ENCODE measurements around the gene DKKL1. TPM values are rescaled to one million over a fixed set of nuclear protein-coding genes. Genes with fewer than 3 reads are reported as not detected.
"Not testable (repeated sequence)": the region's sequence is repeated elsewhere in the genome, so short reads cannot be mapped to it uniquely, and the experiment has no call there.

DKKL1 gene
- total RNA-seq, 1 experiment from 2014 or later = 0.17 TPM

DNA sequence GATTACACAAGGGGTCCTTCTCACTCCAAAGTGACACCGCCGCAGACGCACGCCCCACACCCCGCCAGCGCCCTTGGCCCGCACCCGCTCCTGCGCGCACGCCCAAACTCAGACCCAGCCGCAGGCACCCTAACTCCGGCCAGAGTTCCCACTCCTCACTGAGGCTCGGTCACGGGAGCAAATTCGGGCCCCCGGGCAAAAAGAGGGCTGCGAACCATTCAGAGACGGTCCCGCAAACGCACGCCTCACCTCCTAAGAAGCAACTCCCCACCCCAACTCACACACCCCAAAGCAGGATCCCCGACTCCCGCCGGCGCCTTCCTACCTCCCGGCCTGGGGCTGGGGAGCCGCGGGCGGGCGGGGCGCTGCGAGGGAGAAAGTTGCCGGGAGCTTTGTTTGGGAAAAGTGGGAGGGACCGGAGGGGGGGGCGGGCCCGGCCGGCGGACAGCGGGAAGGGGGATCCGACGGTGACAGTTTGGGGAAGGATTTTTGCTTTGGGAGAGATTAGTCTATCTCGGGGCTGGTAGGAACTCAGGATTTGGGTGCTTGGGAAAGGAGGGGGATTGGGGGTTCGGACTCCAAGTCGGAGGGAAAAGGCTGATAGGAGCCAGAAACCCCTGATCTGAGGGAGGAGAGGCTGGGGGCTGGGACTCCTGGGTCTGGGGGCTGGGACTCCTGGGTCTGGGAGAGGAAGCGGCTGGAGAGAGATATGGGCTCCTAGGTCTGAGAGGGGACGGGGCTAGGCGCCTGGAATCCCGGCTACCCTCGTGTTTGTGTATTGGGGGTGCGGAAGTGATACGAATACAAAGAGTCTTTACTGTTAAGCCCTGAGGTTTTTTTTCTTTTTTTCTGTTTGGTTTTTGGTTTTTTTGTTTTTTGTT is 1.4 kb upstream of the DKKL1 start, which contains the start of gene TEAD2:
TEAD2 (minus strand) TSS at position 369 of the 881 bp plus-strand sequence. CDS start 2,341 bp downstream, outside the sequence.
- peak; percentile 78 for DNase-seq (ENCODE audit: low read depth)

DNA sequence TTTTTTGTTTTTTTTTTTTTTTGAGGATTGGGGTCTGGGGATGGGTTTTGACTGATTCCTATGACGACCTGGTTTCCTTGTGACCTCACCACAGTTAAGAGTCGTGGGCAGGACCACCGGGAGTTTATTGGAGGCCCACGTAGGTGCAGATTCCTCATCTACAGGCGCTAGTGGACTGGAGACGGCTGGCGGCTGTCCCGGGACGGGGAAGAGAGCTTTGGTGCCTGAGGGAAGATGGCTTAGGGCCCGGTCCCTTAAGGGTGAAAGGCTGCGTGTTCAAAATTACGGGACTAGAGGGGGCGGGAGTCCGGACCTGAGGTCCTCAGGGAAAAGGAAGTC is 779 bp upstream of the DKKL1 start:
- peak; percentile 57 for DNase-seq (ENCODE audit: low read depth)

GRCh38 chr19:49364083-49364737 is 533 bp downstream of the DKKL1 start:
- no peak for DNase-seq (ENCODE audit: low read depth)

- no peak for DNase-seq (ENCODE audit: low read depth)
These were observed 2.4 kb downstream of the DKKL1 start for GRCh38 chr19:49366110-49366509.

GRCh38 chr19:49368711-49369358 is 5.2 kb downstream of the DKKL1 start:
- DNase-seq (ENCODE audit: low read depth) = no peak

DNA sequence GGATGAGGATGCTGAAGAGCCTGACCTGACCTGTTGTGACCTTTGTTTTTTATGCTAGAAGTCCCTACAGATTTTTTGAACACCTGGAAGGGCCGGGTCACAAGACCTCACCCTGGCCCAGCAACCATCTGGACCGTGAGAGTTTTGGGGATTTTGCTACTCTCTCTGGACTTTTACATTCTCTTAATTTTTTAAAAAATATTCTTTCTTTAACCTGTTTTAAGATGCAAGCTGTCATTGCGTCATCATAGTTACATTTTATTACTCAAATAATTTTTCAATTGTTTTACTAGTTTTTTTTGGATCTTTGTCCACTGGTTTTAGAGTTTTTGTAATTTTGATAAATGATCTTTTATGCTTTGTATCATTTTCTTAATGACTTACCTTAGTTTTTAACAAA is 7.5 kb downstream of the DKKL1 start:
- DNase-seq (ENCODE audit: low read depth) = no peak

DNA sequence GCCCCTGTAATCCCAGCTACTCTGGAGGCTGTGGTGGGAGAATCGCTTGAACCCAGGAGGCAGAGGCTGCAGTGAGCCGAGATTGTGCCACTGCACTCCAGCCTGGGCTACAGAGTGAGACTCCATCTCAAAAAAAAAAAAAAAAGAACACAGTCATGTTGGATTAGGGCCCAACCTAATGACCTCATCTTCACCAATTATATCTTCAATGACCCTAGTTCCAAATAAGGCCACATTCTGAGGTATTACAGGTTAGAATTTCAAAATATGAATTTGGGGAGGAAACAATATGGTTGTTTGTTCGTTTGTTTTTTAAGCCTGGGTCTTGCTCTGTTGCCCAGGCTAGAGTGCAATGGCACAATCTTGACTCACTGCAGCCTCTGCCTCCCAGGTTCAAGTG is 9.5 kb downstream of the DKKL1 start:
- not testable (repeated sequence) for DNase-seq (ENCODE audit: low read depth)

- DNase-seq (ENCODE audit: low read depth) = no peak
These were observed 11.2 kb downstream of the DKKL1 start for GRCh38 chr19:49374665-49375434.

GRCh38 chr19:49378512-49378911 is 14.8 kb downstream of the DKKL1 start:
- DNase-seq (ENCODE audit: low read depth) = no peak

GRCh38 chr19:49380391-49380790 is 16.7 kb downstream of the DKKL1 start:
- DNase-seq (ENCODE audit: low read depth) = no peak

DNA sequence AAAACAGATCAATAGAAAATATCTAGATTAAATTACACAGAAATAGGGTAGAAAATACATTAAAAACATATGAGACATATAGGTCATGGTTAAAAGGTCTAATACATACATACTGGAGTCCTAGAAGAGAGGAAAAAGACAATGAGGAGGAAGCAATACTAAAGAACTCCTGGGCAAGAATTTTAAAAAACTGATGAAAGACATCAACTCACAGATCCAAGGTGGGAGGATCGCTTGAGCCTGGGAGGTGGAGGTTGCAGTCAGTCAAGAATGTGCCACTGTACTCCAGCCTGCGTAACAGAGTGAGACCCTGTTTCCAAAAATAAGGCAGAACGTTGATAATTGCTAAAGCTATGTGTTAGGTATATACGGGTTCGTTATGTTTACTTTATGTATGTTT is 19.0 kb downstream of the DKKL1 start:
- DNase-seq (ENCODE audit: low read depth) = no peak

GRCh38 chr19:49383599-49383998 is 19.9 kb downstream of the DKKL1 start:
- DNase-seq (ENCODE audit: low read depth) = no peak

DNA sequence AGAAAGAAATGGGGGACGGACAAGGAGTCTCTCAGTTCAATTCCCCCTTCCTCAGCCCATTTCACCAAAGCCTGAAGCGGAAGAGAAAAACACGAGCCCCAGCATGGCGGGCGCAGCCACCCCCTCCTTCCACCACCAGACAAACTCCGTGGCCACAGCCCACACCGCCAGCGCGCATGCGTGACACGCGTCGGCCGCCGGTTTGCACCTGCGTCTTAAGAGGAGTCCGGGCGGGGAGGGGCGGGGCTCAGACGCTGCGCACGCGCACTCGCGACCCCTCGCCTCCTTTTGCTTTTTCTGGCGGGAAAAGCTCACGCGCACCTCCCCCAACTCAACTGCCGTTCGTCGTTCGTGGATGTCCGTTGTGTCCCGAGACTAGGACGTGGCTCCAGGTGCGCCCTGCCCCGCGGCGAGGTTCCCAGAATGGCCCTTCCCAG is 24.3 kb downstream of the DKKL1 start, which contains the start of gene KASH5:
KASH5 (plus strand) TSS at position 314 of the 437 bp plus-strand sequence. CDS start 2,635 bp downstream, outside the sequence.
- DNase-seq (ENCODE audit: low read depth) = no peak

DNA sequence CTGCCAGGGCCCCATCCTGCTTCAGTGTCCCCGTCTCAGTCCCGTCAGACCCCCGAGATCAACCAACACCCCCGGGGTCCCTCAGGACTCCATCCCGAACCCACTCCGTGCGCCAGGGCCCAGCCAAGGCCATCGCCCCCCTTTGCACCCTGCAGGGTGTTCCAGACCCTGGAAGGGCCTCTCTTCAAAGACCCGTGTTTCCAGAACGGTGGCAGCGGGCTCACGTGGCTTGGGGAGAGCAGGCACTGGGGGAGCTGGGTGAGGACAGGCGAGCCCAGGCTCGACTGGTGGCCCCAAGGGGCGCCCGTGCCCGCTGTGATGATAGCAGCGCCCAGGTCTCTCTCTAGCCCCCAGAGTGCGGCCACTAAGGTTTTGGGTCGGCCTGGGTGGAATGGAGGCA is 25.7 kb downstream of the DKKL1 start:
- DNase-seq (ENCODE audit: low read depth) = no peak

- DNase-seq (ENCODE audit: low read depth) = no peak
These were observed 26.7 kb downstream of the DKKL1 start for GRCh38 chr19:49390131-49390928.

DNA sequence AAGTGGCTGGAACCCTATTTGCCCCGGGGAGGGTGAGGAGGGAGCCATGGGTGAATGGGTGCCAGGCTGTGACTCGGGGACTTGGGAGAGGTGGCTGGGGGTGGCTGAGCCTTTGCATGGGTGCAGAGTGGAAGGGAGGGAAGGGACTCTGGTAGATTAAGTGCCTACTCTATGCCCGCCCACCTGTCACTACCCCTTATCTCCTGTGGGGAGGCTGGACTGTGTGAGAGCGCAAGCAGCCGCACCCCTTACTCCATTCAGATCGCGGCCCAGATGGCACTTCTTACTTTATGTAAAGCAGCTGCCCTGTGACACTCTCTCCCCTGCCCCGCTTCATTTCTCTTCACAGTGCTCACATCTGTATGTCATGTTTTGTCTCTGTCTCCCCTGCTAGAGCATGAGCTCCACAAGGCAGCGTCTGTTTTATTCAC is 27.3 kb downstream of the DKKL1 start:
- no peak for DNase-seq (ENCODE audit: low read depth)

- DNase-seq (ENCODE audit: low read depth) = peak; percentile 87
These were observed 28.1 kb downstream of the DKKL1 start for GRCh38 chr19:49391581-49392399.

DNA sequence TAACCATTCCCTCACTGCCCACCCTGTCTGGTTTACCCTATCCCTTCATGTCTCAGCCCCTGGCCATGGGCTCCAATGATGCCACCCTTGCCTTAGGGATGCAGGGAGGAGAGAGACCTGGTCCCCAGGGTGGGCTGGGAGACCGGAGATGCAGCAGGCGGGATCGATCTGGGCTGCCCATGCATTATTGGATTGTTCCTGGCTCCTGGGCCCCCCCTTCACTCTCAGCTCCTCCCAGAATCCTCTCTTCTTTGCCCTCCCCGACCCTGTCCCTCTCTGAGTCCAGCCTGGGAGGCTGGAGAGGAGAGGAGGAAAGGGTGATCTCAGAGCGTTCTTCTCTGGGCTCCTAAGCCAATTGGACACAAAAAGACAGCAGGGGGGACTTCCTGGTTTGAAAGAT is 30.2 kb downstream of the DKKL1 start:
- DNase-seq (ENCODE audit: low read depth) = no peak

DNA sequence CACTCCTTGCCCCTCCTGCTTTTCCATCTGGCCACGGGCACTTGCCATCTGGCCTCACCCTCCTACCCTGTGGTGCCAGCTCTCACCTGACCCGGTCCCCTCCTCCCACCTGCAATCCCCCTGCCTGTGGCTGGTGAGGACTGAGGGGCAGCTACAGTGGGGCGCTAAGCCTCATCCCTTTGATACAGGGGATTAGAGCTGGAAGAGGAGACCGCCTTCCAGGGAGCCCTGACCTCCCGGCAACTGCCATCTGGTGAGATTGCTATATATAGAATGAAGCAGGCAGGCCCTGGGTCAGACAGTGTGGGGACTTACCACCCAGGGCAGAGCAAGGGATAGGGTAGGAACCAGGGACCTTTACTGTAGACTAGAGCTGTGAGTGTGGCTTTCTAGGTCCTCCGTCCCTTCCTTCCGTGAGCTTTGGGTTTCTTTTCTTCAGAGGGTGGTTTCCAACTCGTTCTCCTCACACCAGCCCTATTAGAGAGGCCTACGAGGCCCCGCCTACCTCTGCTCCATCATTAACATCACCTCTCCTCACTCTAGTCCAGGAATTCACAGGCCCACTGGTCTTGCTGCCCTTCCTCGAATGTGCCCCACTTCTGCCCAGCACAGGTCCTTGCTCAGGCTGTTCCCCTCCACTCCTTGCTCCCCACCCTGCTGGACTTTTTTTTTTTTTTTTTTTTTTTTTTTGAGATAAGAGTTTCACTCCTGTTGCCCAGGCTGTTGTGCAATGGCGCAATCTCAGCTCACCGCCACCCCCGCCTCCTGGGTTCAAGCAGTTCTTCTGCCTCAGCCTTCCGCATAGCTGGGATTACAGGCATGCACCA is 32.1 kb downstream of the DKKL1 start:
- no peak for DNase-seq (ENCODE audit: low read depth)

Data from Daoy (cell line).